SK-N-SH treated with all-trans-retinoic acid at 6 μM for 48 hours (cell line): ENCODE results near the gene ZNF627.

Experiments
- ARNTL ChIP-seq: fragments of 450-650 bp; formaldehyde crosslinking; IDR thresholded peaks from 2 replicates; pipeline ENCODE4 v1.5.0; 2020; ENCODE audit warnings: low read depth, mild to moderate bottlenecking, moderate library complexity, borderline replicate concordance
- BACH2 ChIP-seq: fragments of 250-450 bp; sonication (Bioruptor Pico); IDR thresholded peaks from 2 replicates; pipeline ENCODE4 v1.9.0; 2021; ENCODE audit warnings: mild to moderate bottlenecking, borderline replicate concordance
- TSHZ2 ChIP-seq: fragments of 250-450 bp; sonication (Bioruptor Pico); IDR thresholded peaks from 2 replicates; pipeline ENCODE4 v1.5.0; 2020; ENCODE audit warnings: mild to moderate bottlenecking, moderate library complexity
- ZNF70 ChIP-seq: fragments of 450-650 bp; formaldehyde crosslinking; IDR thresholded peaks from 2 replicates; pipeline ENCODE4 v1.5.0; 2020; ENCODE audit warnings: mild to moderate bottlenecking, moderate library complexity
- ZNF8 ChIP-seq: fragments of 450-650 bp; formaldehyde crosslinking; IDR thresholded peaks from 2 replicates; pipeline ENCODE4 v1.5.0; 2020; ENCODE audit warnings: mild to moderate bottlenecking, moderate library complexity
- TF ChIP-seq, protein P1 (sequence below): fragments of 250-450 bp; sonication (Bioruptor Pico); IDR thresholded peaks from 2 replicates; pipeline ENCODE4 v1.5.1; 2020; ENCODE audit warnings: low read depth, mild to moderate bottlenecking, moderate library complexity

- TF ChIP-seq ZNF70 (CRISPR knock-in tag), result no peak
- TF ChIP-seq TSHZ2 (CRISPR knock-in tag), result no peak
- TF ChIP-seq, protein P1, sequence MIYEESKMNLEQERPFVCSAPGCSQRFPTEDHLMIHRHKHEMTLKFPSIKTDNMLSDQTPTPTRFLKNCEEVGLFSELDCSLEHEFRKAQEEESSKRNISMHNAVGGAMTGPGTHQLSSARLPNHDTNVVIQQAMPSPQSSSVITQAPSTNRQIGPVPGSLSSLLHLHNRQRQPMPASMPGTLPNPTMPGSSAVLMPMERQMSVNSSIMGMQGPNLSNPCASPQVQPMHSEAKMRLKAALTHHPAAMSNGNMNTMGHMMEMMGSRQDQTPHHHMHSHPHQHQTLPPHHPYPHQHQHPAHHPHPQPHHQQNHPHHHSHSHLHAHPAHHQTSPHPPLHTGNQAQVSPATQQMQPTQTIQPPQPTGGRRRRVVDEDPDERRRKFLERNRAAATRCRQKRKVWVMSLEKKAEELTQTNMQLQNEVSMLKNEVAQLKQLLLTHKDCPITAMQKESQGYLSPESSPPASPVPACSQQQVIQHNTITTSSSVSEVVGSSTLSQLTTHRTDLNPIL (CRISPR knock-in tag), result no peak
- TF ChIP-seq BACH2 (CRISPR knock-in tag), result no peak
- TF ChIP-seq ZNF8 (CRISPR knock-in tag), result no peak
- no peak for TF ChIP-seq ARNTL
These were observed 43.1 kb upstream of the ZNF627 start for GRCh38 chr19:11554160-11554559.
